ENCODE measurements around the gene AURKA. TPM values are rescaled to one million over a fixed set of nuclear protein-coding genes. Genes with fewer than 3 reads are reported as not detected.
A peak's percentile ranks its signal among the peaks of the same experiment; 100 is the strongest.
"Not testable (repeated sequence)": the region's sequence is repeated elsewhere in the genome, so short reads cannot be mapped to it uniquely, and the experiment has no call there.

The AURKA gene
- total RNA-seq, 3 donors from 2014 or later (not counting 1 experiment from before 2014, with no cell fraction given): 1.5 to 2.9 (median 2.0) TPM

- 82% methylated on average over 2 of the region's 3 CpGs for WGBS (ENCODE audit: insufficient coverage)
- Mint-ChIP-seq H3K9me3 (no peaks in the 10 kb centered on the region), H3K27ac (peak overlapping the region; percentile 93 to 95), H3K36me3 (no peaks in the 10 kb centered on the region), H3K4me1 (peaks cover 57 to 58% of the 10 kb centered on the region in 2 donors), H3K27me3 (ENCODE audit: low read depth in 2 of 2) (no peaks in the 10 kb centered on the region), H3K4me3 (peak overlapping the region; percentile 89)
- H3K4me1 ChIP-seq (ENCODE audit: control insufficient read depth, insufficient read depth, low read length): peaks cover 48% of the 10 kb centered on the region
- H3K4me3 ChIP-seq (ENCODE audit: low read length): peak overlapping the region; percentile 37
- H3K9me3 ChIP-seq (ENCODE audit: control insufficient read depth, insufficient read depth, low read length): no peaks in the 10 kb centered on the region
- DNase-seq (no peak), ATAC-seq (no peak)
- TF ChIP-seq CTCF (IDR thresholded peaks at IDR 0.05): no peak
- H3K27me3 ChIP-seq (ENCODE audit: control insufficient read depth, insufficient read depth, low read length): no peaks in the 10 kb centered on the region
- intact Hi-C loops (cut with micrococcal nuclease): loop anchor here (1.0 to 5.0 kb wide), 3 partner anchors 9 to 49 kb away; partner anchors contain the start of genes AURKA and CSTF1
- peaks cover 1% of the 10 kb centered on the region for H3K36me3 ChIP-seq (ENCODE audit: control insufficient read depth, insufficient read depth, low read length)
- H3K27ac ChIP-seq (ENCODE audit: low read length): peak overlapping the region; percentile 82
These were observed 20.9 kb upstream of the AURKA start for GRCh38 chr20:56412949-56413348.

GRCh38 chr20:56412473-56412790 is 20.4 kb upstream of the AURKA start:
- intact Hi-C loops (cut with micrococcal nuclease): loop anchor here (1.0 to 5.0 kb wide), 3 partner anchors 8 to 50 kb away; partner anchors contain the start of genes AURKA and CSTF1
- ATAC-seq: no peak
- Mint-ChIP-seq H3K27me3 (ENCODE audit: low read depth in 2 of 2) (no peaks in the 10 kb centered on the region), H3K27ac (peak overlapping the region; percentile 93 to 95), H3K9me3 (no peaks in the 10 kb centered on the region), H3K4me3 (peak overlapping the region; percentile 89), H3K4me1 (peaks cover 52 to 53% of the 10 kb centered on the region in 2 donors), H3K36me3 (no peaks in the 10 kb centered on the region)
- H3K36me3 ChIP-seq (ENCODE audit: control insufficient read depth, insufficient read depth, low read length): peaks cover 7% of the 10 kb centered on the region
- H3K9me3 ChIP-seq (ENCODE audit: control insufficient read depth, insufficient read depth, low read length): no peaks in the 10 kb centered on the region
- peak overlapping the region; percentile 37 for H3K4me3 ChIP-seq (ENCODE audit: low read length)
- H3K27me3 ChIP-seq (ENCODE audit: control insufficient read depth, insufficient read depth, low read length): no peaks in the 10 kb centered on the region
- 63% methylated on average over 7 of the region's 7 CpGs for WGBS (ENCODE audit: insufficient coverage)
- peaks cover 42% of the 10 kb centered on the region for H3K4me1 ChIP-seq (ENCODE audit: control insufficient read depth, insufficient read depth, low read length)
- DNase-seq: no peak
- H3K27ac ChIP-seq (ENCODE audit: low read length): peak overlapping the region; percentile 82
- no peak for TF ChIP-seq CTCF (IDR thresholded peaks at IDR 0.05)

GRCh38 chr20:56411759-56412472 is 19.9 kb upstream of the AURKA start, which contains the start of gene CASS4:
Gene CASS4, plus strand, starts transcription at chr20:56412260. Its CDS starts 199 bp downstream, at chr20:56412459.
- Histone ChIP-seq H3K4me1 (ENCODE audit: control insufficient read depth, insufficient read depth, low read length) (peaks cover 41% of the 10 kb centered on the region), H3K9me3 (ENCODE audit: control insufficient read depth, insufficient read depth, low read length) (no peaks in the 10 kb centered on the region), H3K36me3 (ENCODE audit: control insufficient read depth, insufficient read depth, low read length) (peaks cover 12% of the 10 kb centered on the region), H3K27me3 (ENCODE audit: control insufficient read depth, insufficient read depth, low read length) (no peaks in the 10 kb centered on the region), H3K4me3 (ENCODE audit: low read length) (peak within 1 kb of the TSS; percentile 37), H3K27ac (ENCODE audit: low read length) (peak within 1 kb of the TSS; percentile 82)
- Mint-ChIP-seq H3K36me3 (no peaks in the 10 kb centered on the region), H3K9me3 (no peaks in the 10 kb centered on the region), H3K27ac (peak within 1 kb of the TSS; percentile 93 to 95), H3K4me1 (peaks cover 47% of the 10 kb centered on the region in 2 donors), H3K27me3 (ENCODE audit: low read depth in 2 of 2) (no peaks in the 10 kb centered on the region), H3K4me3 (peak within 1 kb of the TSS; percentile 89)
- no peak for TF ChIP-seq CTCF (IDR thresholded peaks at IDR 0.05)
- WGBS (ENCODE audit: insufficient coverage): 7% methylated on average over 10 of the region's 10 CpGs
- ATAC-seq (peak; percentile 73 to 89 (median 86)), DNase-seq (peak in 1 of 2 donors; percentile 78)
- intact Hi-C loops (cut with micrococcal nuclease): loop anchor here (1.0 to 5.0 kb wide), 3 partner anchors 8 to 50 kb away; partner anchors contain the start of genes AURKA and CSTF1

- Histone ChIP-seq H3K27ac (ENCODE audit: low read length) (peak overlapping the region; percentile 82), H3K4me1 (ENCODE audit: control insufficient read depth, insufficient read depth, low read length) (peaks cover 41% of the 10 kb centered on the region), H3K36me3 (ENCODE audit: control insufficient read depth, insufficient read depth, low read length) (peaks cover 16% of the 10 kb centered on the region)
- Mint-ChIP-seq H3K4me3 (peak overlapping the region; percentile 89), H3K4me1 (peaks cover 41 to 42% of the 10 kb centered on the region in 2 donors), H3K27ac (peak overlapping the region; percentile 93 to 95)
- not testable (repeated sequence) for ATAC-seq; H3K36me3 Mint-ChIP-seq; H3K27me3 ChIP-seq (ENCODE audit: control insufficient read depth, insufficient read depth, low read length); DNase-seq; H3K27me3 Mint-ChIP-seq (ENCODE audit: low read depth in 2 of 2); H3K9me3 Mint-ChIP-seq; H3K4me3 ChIP-seq (ENCODE audit: low read length); H3K9me3 ChIP-seq (ENCODE audit: control insufficient read depth, insufficient read depth, low read length)
- intact Hi-C loops (cut with micrococcal nuclease): loop anchor here (5.0 kb wide), 1 partner anchor 51 kb away; no protein-coding TSS in a partner anchor
- 97% methylated on average over 7 of the region's 7 CpGs for WGBS (ENCODE audit: insufficient coverage)
These were observed 19.3 kb upstream of the AURKA start for GRCh38 chr20:56411287-56411686.

Data from natural killer cell (primary cell).